ENCODE data around the gene POP7.

Gene POP7

DNA sequence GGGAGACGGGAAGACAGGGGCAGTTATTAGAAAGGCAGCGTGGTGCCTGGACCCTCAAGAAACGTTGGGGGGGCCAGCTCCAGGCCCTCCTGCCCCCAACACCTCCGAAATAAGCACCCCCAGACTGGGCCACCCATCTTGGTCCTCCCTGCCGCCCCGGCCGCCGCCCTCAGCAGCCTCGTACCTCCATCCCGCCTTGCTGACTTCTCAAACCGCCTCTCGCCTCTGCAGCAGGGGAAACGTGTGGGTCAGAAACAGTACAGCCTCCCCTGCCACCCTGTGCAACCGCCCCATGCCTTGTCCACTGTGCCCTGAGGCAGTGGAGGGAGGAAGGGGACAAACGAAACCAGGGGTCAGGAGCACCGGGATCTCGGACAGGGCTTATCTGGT is 19.1 kb upstream of the POP7 start:
- Histone ChIP-seq H4K20me1 (ENCODE audit: insufficient read depth) (no peaks in the 10 kb centered on the region), H3K79me2 (ENCODE audit: insufficient read depth, low read depth) (peaks cover 32% of the 10 kb centered on the region)

DNA sequence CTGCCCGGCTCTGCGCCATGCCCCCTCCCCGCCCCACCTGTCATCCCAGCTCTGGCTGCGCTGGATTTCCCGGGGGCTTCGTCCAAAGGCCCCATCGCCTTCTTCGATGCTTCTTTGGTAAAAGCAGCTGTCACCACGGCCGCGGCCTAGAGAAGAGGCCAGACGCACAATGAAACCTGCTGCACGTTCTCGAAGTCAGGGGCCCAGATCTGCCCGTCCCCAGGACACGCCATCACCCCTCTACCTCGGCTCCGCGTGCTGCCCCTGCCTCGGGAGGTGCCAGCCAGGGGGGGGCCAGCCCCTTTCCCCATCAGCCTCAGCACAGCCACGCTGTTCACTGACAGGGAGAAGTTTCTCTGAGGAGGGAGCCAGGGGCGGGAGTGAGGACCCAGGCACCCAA is 18.7 kb upstream of the POP7 start:
- TF ChIP-seq, protein P1, sequence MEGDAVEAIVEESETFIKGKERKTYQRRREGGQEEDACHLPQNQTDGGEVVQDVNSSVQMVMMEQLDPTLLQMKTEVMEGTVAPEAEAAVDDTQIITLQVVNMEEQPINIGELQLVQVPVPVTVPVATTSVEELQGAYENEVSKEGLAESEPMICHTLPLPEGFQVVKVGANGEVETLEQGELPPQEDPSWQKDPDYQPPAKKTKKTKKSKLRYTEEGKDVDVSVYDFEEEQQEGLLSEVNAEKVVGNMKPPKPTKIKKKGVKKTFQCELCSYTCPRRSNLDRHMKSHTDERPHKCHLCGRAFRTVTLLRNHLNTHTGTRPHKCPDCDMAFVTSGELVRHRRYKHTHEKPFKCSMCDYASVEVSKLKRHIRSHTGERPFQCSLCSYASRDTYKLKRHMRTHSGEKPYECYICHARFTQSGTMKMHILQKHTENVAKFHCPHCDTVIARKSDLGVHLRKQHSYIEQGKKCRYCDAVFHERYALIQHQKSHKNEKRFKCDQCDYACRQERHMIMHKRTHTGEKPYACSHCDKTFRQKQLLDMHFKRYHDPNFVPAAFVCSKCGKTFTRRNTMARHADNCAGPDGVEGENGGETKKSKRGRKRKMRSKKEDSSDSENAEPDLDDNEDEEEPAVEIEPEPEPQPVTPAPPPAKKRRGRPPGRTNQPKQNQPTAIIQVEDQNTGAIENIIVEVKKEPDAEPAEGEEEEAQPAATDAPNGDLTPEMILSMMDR (conservative IDR thresholded peaks at IDR 0.05; ENCODE audit: low read depth, low read length): no peak
- Histone ChIP-seq H3K4me3 (IDR thresholded peaks at IDR 0.05; ENCODE audit: insufficient read depth, low read depth, low read length) (no peak overlapping the region), H3K9ac (no peak overlapping the region), H3K36me3 (ENCODE audit: insufficient read depth) (no peaks in the 10 kb centered on the region; the same call in 1 of the 2 replicates), H4K20me1 (ENCODE audit: insufficient read depth) (no peaks in the 10 kb centered on the region), H3K27ac (no peak overlapping the region), H2AFZ (ENCODE audit: low read depth) (no peak overlapping the region), H3K79me2 (ENCODE audit: insufficient read depth, low read depth) (peaks cover 36% of the 10 kb centered on the region), H3K27me3 (ENCODE audit: insufficient read depth, low read depth) (no peaks in the 10 kb centered on the region), H3K4me2 (no peak overlapping the region), H3K4me1 (ENCODE audit: low read depth, poor library complexity, severe bottlenecking) (peaks cover 7% of the 10 kb centered on the region)

More for the DNA sequence above, 19.1 kb upstream of the POP7 start:
- Histone ChIP-seq H3K4me2 (no peak overlapping the region), H3K4me1 (ENCODE audit: low read depth, poor library complexity, severe bottlenecking) (peaks cover 2% of the 10 kb centered on the region), H3K27me3 (ENCODE audit: insufficient read depth, low read depth) (no peaks in the 10 kb centered on the region), H3K27ac (no peak overlapping the region), H2AFZ (ENCODE audit: low read depth) (no peak overlapping the region), H3K36me3 (ENCODE audit: insufficient read depth) (no peaks in the 10 kb centered on the region; the same call in 1 of the 2 replicates), H3K9ac (no peak overlapping the region), H3K4me3 (IDR thresholded peaks at IDR 0.05; ENCODE audit: insufficient read depth, low read depth, low read length) (no peak overlapping the region)
- TF ChIP-seq, protein P1 (conservative IDR thresholded peaks at IDR 0.05; ENCODE audit: low read depth, low read length): no peak

DNA sequence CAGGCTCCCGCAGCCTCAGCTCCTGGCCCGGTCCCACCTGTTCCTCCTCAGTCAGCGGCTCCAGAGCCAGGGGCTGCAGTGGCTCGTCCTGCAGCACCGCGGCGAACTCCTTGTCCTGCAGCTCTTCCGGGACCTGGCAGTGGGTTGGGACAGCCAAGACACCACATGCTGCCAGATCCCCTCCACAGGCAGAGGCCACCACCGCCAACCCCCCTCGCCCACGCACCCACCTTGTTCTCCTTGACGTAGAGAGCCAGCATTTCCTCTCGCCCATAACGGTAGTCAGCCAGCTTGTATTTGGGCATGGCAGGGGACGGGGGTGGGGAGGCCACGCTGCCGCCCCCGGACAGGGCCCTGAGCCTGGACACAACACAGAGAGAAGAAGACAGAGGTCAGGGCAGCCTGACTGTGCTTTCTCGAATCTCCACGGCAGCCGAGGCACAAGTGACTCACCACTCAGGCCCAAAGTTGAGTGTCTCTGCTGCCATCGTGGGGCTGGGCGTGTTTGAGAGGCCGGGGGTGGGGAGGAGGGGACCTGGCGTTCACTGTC is 18.1 kb upstream of the POP7 start:
- H3K79me2 ChIP-seq (ENCODE audit: insufficient read depth, low read depth): peaks cover 42% of the 10 kb centered on the region
- H3K36me3 ChIP-seq (ENCODE audit: insufficient read depth): no peaks in the 10 kb centered on the region; the same call in 1 of the 2 replicates
- H3K27me3 ChIP-seq (ENCODE audit: insufficient read depth, low read depth): no peaks in the 10 kb centered on the region
- no peak overlapping the region for H3K9ac ChIP-seq
- no peaks in the 10 kb centered on the region for H4K20me1 ChIP-seq (ENCODE audit: insufficient read depth)
- TF ChIP-seq, protein P1 (conservative IDR thresholded peaks at IDR 0.05; ENCODE audit: low read depth, low read length): no peak
- H3K4me2 ChIP-seq: no peak overlapping the region
- H2AFZ ChIP-seq (ENCODE audit: low read depth): no peak overlapping the region
- no peak overlapping the region for H3K4me3 ChIP-seq (IDR thresholded peaks at IDR 0.05; ENCODE audit: insufficient read depth, low read depth, low read length)
- no peak overlapping the region for H3K27ac ChIP-seq
- H3K4me1 ChIP-seq (ENCODE audit: low read depth, poor library complexity, severe bottlenecking): peaks cover 12% of the 10 kb centered on the region

DNA sequence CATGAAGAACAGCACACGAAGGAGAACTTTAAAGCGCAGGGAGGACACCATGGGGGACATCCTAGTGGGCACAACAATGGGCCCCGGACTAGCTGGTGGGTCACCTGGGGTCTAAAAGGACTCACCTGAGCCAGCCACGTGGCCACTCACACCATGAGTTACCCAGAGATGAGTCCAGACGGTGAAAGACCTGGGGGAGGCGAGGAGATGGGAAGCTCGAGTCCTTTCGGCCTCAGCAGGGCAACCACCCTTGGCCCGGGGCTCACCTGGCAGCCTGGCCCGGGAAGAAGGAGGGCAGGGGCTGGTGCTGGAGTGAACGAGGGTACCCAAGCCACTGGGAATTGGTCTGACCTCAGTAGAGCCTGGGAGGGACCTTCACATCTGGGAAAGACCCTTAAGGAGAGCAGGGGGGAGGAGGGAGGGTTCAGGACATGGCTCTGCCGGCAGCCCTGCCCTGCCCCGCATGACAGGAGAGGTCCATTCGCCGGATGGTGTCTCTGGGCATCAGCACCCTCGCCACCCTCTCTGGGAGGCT is 17.5 kb upstream of the POP7 start:
- no peaks in the 10 kb centered on the region for H3K27me3 ChIP-seq (ENCODE audit: insufficient read depth, low read depth)
- TF ChIP-seq, protein P1 (conservative IDR thresholded peaks at IDR 0.05; ENCODE audit: low read depth, low read length): no peak
- H3K4me1 ChIP-seq (ENCODE audit: low read depth, poor library complexity, severe bottlenecking): peaks cover 15% of the 10 kb centered on the region
- no peak overlapping the region for H2AFZ ChIP-seq (ENCODE audit: low read depth)
- H3K9ac ChIP-seq: no peak overlapping the region
- no peak overlapping the region for H3K27ac ChIP-seq
- no peak overlapping the region for H3K4me3 ChIP-seq (IDR thresholded peaks at IDR 0.05; ENCODE audit: insufficient read depth, low read depth, low read length)
- no peaks in the 10 kb centered on the region; the same call in 1 of the 2 replicates for H3K36me3 ChIP-seq (ENCODE audit: insufficient read depth)
- H4K20me1 ChIP-seq (ENCODE audit: insufficient read depth): no peaks in the 10 kb centered on the region
- H3K4me2 ChIP-seq: no peak overlapping the region
- H3K79me2 ChIP-seq (ENCODE audit: insufficient read depth, low read depth): peaks cover 48% of the 10 kb centered on the region
